Fibroblast of gingiva (primary cell): ENCODE data around the gene RAC2.
"Not testable (repeated sequence)": the region's sequence is repeated elsewhere in the genome, so short reads cannot be mapped to it uniquely, and the experiment has no call there.

Experiments used
- DNase-seq: peaks from one replicate; pipeline ENCODE4 v3.0.0-alpha.2; 2011; ENCODE audit warnings: low read depth

Gene RAC2

GRCh38 chr22:37206118-37206840, 37.8 kb downstream of the RAC2 start:
- no peak for DNase-seq

- DNase-seq = no peak
These were observed 39.0 kb downstream of the RAC2 start for GRCh38 chr22:37205046-37205445.

- no peak for DNase-seq
These were observed 39.9 kb downstream of the RAC2 start for GRCh38 chr22:37204045-37204655.

- no peak for DNase-seq
These were observed 40.6 kb downstream of the RAC2 start for GRCh38 chr22:37203354-37204044.

GRCh38 chr22:37202716-37203115, 41.4 kb downstream of the RAC2 start:
- DNase-seq = no peak

GRCh38 chr22:37202001-37202555, 42.0 kb downstream of the RAC2 start:
- no peak for DNase-seq

GRCh38 chr22:37201443-37201820, 42.6 kb downstream of the RAC2 start:
- DNase-seq = not testable (repeated sequence)

- no peak for DNase-seq
These were observed 44.3 kb downstream of the RAC2 start for GRCh38 chr22:37199760-37200108.

- peak; percentile 96 for DNase-seq
These were observed 44.8 kb downstream of the RAC2 start for GRCh38 chr22:37199103-37199759.

- DNase-seq = peak; percentile 58
These were observed 45.6 kb downstream of the RAC2 start for GRCh38 chr22:37198258-37199102.

GRCh38 chr22:37197451-37198257, 46.4 kb downstream of the RAC2 start:
- peak; percentile 45 for DNase-seq

- DNase-seq = peak; percentile 89
These were observed 47.3 kb downstream of the RAC2 start for GRCh38 chr22:37196539-37197450.

GRCh38 chr22:37195921-37196320, 48.1 kb downstream of the RAC2 start:
- no peak for DNase-seq

- no peak for DNase-seq
These were observed 49.3 kb downstream of the RAC2 start for GRCh38 chr22:37194750-37195149.

- DNase-seq = peak; percentile 15
These were observed 50.4 kb downstream of the RAC2 start for GRCh38 chr22:37193629-37194191.

- no peak for DNase-seq
These were observed 51.3 kb downstream of the RAC2 start for GRCh38 chr22:37192741-37193140.

- no peak for DNase-seq
These were observed 51.9 kb downstream of the RAC2 start for GRCh38 chr22:37192204-37192603.

GRCh38 chr22:37190262-37190780, 53.7 kb downstream of the RAC2 start:
- no peak for DNase-seq

- peak; percentile 31 for DNase-seq
These were observed 55.1 kb downstream of the RAC2 start for GRCh38 chr22:37188901-37189466.
